ENCODE data around the gene THAP11. TPM values are rescaled to one million over a fixed set of nuclear protein-coding genes. Genes with fewer than 3 reads are reported as not detected.

THAP11 gene
- total and polyA plus RNA-seq, 12 donors = 6.0 to 41.3 (median 25.5) TPM

- no peak for TF ChIP-seq CTCF (IDR thresholded peaks at IDR 0.05)
- H3K9me3 ChIP-seq = no peaks in the 10 kb centered on the region
- peak; percentile 64 to 87 (median 82) for ATAC-seq
- peak within 1 kb of the TSS in 1 of 10 donors; percentile 9 for H3K4me3 ChIP-seq
- H3K4me1 ChIP-seq = peaks cover 19 to 54% (median 25%) of the 10 kb centered on the region in 9 donors
- H3K27ac ChIP-seq = peak within 1 kb of the TSS in 7 of 10 donors; percentile 46 to 91 (median 80)
- intact Hi-C loops (cut with DNase I) = loop anchor here (2.0 to 5.0 kb wide), 6 partner anchors 33 to 158 kb away; partner anchors contain the start of genes DDX28 (in 1 of the 10) and DUS2 (in 1 of the 10)
- H3K36me3 ChIP-seq = peaks cover 0 to 73% (median 44%) of the 10 kb centered on the region in 9 donors
- DNase-seq = peak; percentile 91 to 92
- no peaks in the 10 kb centered on the region for H3K27me3 ChIP-seq
- WGBS, 2 donors = 21 to 39% methylated on average over 22 of the region's 22 CpGs
Measured at GRCh38 chr16:67884684-67885083, 42.6 kb downstream of the THAP11 start, which contains the start of gene NRN1L. NRN1L (plus strand) TSS chr16:67884885; CDS start chr16:67884904, 19 bp downstream.

- H3K36me3 ChIP-seq = peaks cover 0 to 64% (median 36%) of the 10 kb centered on the region in 9 donors
- intact Hi-C loops (cut with DNase I) = loop anchor here in 3 of 10 donors (2.0 to 5.0 kb wide), 3 partner anchors 42 to 157 kb away; no protein-coding TSS in a partner anchor
Measured at GRCh38 chr16:67885545-67885944, 43.4 kb downstream of the THAP11 start.

GRCh38 chr16:67885976-67886375 lies 43.9 kb downstream of the THAP11 start:
- H3K27ac ChIP-seq = no peak overlapping the region
- no peak for TF ChIP-seq CTCF (IDR thresholded peaks at IDR 0.05)
- ATAC-seq = no peak
- H3K4me1 ChIP-seq = peaks cover 13 to 42% (median 24%) of the 10 kb centered on the region in 9 donors
- no peaks in the 10 kb centered on the region for H3K9me3 ChIP-seq
- H3K4me3 ChIP-seq = no peak overlapping the region
- WGBS, 2 donors = 94 to 98% methylated on average over 19 of the region's 19 CpGs
- intact Hi-C loops (cut with DNase I) = loop anchor here in 3 of 10 donors (2.0 to 5.0 kb wide), 3 partner anchors 41 to 157 kb away; no protein-coding TSS in a partner anchor
- H3K36me3 ChIP-seq = peaks cover 0 to 60% (median 31%) of the 10 kb centered on the region in 9 donors
- no peaks in the 10 kb centered on the region for H3K27me3 ChIP-seq
- no peak for DNase-seq

More at GRCh38 chr16:67885545-67885944, 43.4 kb downstream of the THAP11 start:
- no peak overlapping the region for H3K4me3 ChIP-seq
- ATAC-seq (no peak), DNase-seq (no peak)
- H3K9me3 ChIP-seq = no peaks in the 10 kb centered on the region
- peak overlapping the region in 3 of 10 donors; percentile 65 to 91 (median 80) for H3K27ac ChIP-seq
- H3K4me1 ChIP-seq = peaks cover 13 to 47% (median 24%) of the 10 kb centered on the region in 9 donors
- H3K27me3 ChIP-seq = no peaks in the 10 kb centered on the region
- 92 to 97% methylated on average over 12 of the region's 12 CpGs for WGBS, 2 donors
- no peak for TF ChIP-seq CTCF (IDR thresholded peaks at IDR 0.05)

GRCh38 chr16:67886387-67886786 lies 44.3 kb downstream of the THAP11 start:
- WGBS, 2 donors = 91 to 95% methylated on average over 5 of the region's 5 CpGs
- no peak for TF ChIP-seq CTCF (IDR thresholded peaks at IDR 0.05)
- H3K4me1 ChIP-seq = peaks cover 13 to 38% (median 24%) of the 10 kb centered on the region in 9 donors
- no peak overlapping the region for H3K27ac ChIP-seq
- peaks cover 0 to 56% (median 27%) of the 10 kb centered on the region in 9 donors for H3K36me3 ChIP-seq
- ATAC-seq = no peak
- no peak for DNase-seq
- no peaks in the 10 kb centered on the region for H3K27me3 ChIP-seq
- intact Hi-C loops (cut with DNase I) = loop anchor here in 1 of 10 donors (5.0 kb wide), 1 partner anchor 41 kb away; no protein-coding TSS in a partner anchor
- no peaks in the 10 kb centered on the region for H3K9me3 ChIP-seq
- H3K4me3 ChIP-seq = no peak overlapping the region

All from heart right ventricle (tissue), 16 donors.